GM23248 (cell line): Measurements from ENCODE around the gene NHSL1.

Experiments
- EZH2 ChIP-seq: fragments of 200-600 bp; sonication (generic); IDR thresholded peaks from 2 replicates; pipeline ENCODE4 v1.6.1; 2018; ENCODE audit warnings: antibody characterized with exemption, mild to moderate bottlenecking; ENCODE audit not compliant: insufficient read depth, poor library complexity, severe bottlenecking
- EZH2phosphoT487 ChIP-seq: fragments of 200-600 bp; sonication (generic); IDR thresholded peaks from 2 replicates; pipeline ENCODE4 v1.6.1; 2018; ENCODE audit warnings: antibody characterized with exemption, moderate library complexity, mild to moderate bottlenecking, low read depth; ENCODE audit not compliant: insufficient read depth

DNA sequence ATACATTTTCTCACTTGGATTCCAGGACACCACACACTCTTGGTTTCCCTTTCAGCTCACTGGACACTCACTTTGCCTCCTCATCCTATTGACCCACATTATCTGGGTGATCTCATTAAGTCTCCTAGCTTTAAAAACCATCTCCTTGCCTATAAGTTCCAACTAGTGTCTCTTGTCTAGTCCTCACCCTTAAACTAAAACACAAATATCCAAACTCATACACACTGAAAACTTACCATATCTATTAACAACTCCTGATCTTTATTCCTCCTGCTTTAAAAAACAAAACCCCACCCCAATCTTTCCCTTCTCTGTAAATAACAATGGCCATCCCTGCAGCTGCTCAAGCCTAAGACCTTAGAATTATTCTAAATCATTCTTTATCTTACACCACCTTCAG is 125.1 kb downstream of the NHSL1 start:
- TF ChIP-seq EZH2phosphoT487, result no peak
- no peak for TF ChIP-seq EZH2
